Mucosa of descending colon (tissue), 3 donors: ENCODE data around the gene SUN3. TPM values are rescaled to one million over a fixed set of nuclear protein-coding genes. Genes with fewer than 3 reads are reported as not detected.
"Not testable (repeated sequence)": the region's sequence is repeated elsewhere in the genome, so short reads cannot be mapped to it uniquely, and the experiment has no call there.

Source experiments
- ATAC-seq: fragments of 200-7000 bp; cut with Tn5 transposase; one replicate; pipeline ENCODE4 v1.9.1; 2020; ENCODE audit warnings: mild to moderate bottlenecking, moderate library complexity
- DNase-seq, 3 donors: peaks; one replicate each; pipeline ENCODE4 v3.0.0-alpha.2; 2020
- H3K36me3 ChIP-seq: fragments of 200-600 bp; one replicate; pipeline ENCODE4 v1.8.0; 2021; ENCODE audit warnings: low read depth, mild to moderate bottlenecking
- H3K4me1 ChIP-seq: fragments of 200-600 bp; one replicate; pipeline ENCODE4 v1.8.0; 2021; ENCODE audit warnings: low read depth, mild to moderate bottlenecking
- H3K4me3 ChIP-seq: fragments of 200-600 bp; one replicate; pipeline ENCODE4 v1.8.0; 2021; ENCODE audit warnings: mild to moderate bottlenecking
- H3K9me3 ChIP-seq: fragments of 200-600 bp; one replicate; pipeline ENCODE4 v1.8.0; 2021; ENCODE audit warnings: mild to moderate bottlenecking
- CTCF ChIP-seq: fragments of 200-600 bp; IDR thresholded peaks from one replicate; pipeline ENCODE4 v1.8.0; 2022; ENCODE audit warnings: antibody characterized with exemption, mild to moderate bottlenecking
- intact Hi-C, 2 donors: fragments of 100-400 bp; cut with DNase I in 1 of 2; cut with micrococcal nuclease in 1 of 2; formaldehyde crosslinking; loops; one replicate each; pipeline versions ENCODE4 v1.11.0 to v1.11.1; 2022; cut with DNase I, micrococcal nuclease
- total RNA-seq, 3 donors: library from RNA; stranded (reverse); fragmentation: NEBNext Ultra II Directional in 2 of 3; extraction: Animal tissue kit (Norgen Biotek cat#: 25700) in 2 of 3; gene quantifications; one replicate each; pipeline versions ENCODE4 v1.2.1 to v1.2.4, GENCODE V29; 2021 to 2023
- donor health status: DM: no; HTN: no; CAD: no; lungs with moderate emphysema.
- donor health status: DM: no; HTN: no; CAD: no.
- donor health status: DM: no; HTN: yes; CAD: no.

Gene SUN3
- total RNA-seq, 3 donors from 2014 or later, result 0.31 TPM; not detected in 2

GRCh38 chr7:47988496-47989386 lies 40.2 kb downstream of the SUN3 start:
- no peak for DNase-seq

GRCh38 chr7:47982610-47983009 lies 46.3 kb downstream of the SUN3 start:
- peaks cover 9% of the 10 kb centered on the region for H3K4me1 ChIP-seq
- H3K9me3 ChIP-seq, result no peaks in the 10 kb centered on the region
- DNase-seq (no peak), ATAC-seq (no peak)
- TF ChIP-seq CTCF, result no peak
- no peaks in the 10 kb centered on the region for H3K36me3 ChIP-seq
- H3K4me3 ChIP-seq, result no peak overlapping the region
- intact Hi-C loops, result no loop called here

More at GRCh38 chr7:47988496-47989386, 40.2 kb downstream of the SUN3 start:
- no peak for TF ChIP-seq CTCF
- no peak for ATAC-seq
- H3K9me3 ChIP-seq, result no peaks in the 10 kb centered on the region
- no peaks in the 10 kb centered on the region for H3K4me1 ChIP-seq
- intact Hi-C loops, result no loop called here
- H3K4me3 ChIP-seq, result no peak overlapping the region
- no peaks in the 10 kb centered on the region for H3K36me3 ChIP-seq

- intact Hi-C loops, H3K9me3 ChIP-seq, H3K36me3 ChIP-seq, H3K4me3 ChIP-seq, ATAC-seq, H3K4me1 ChIP-seq, DNase-seq: not testable (repeated sequence)
Observed at GRCh38 chr7:47980648-47981047, 48.3 kb downstream of the SUN3 start.

- peaks cover 4% of the 10 kb centered on the region for H3K36me3 ChIP-seq
- DNase-seq, result no peak
Observed at GRCh38 chr7:47979832-47980181, 49.1 kb downstream of the SUN3 start.

GRCh38 chr7:47979145-47979831 lies 49.6 kb downstream of the SUN3 start, which contains the start of gene HUS1:
Gene HUS1 (minus strand): TSS chr7:47979615. CDS start chr7:47979519, 96 bp downstream.
- Histone ChIP-seq H3K4me3 (peak within 1 kb of the TSS; percentile 39), H3K36me3 (peaks cover 4% of the 10 kb centered on the region), H3K4me1 (peaks cover 9% of the 10 kb centered on the region), H3K9me3 (no peaks in the 10 kb centered on the region)
- peak; percentile 93 to 96 (median 94) for DNase-seq
- TF ChIP-seq CTCF, result no peak
- intact Hi-C loops, result no loop called here
- ATAC-seq, result peak; percentile 100

More at GRCh38 chr7:47979832-47980181, 49.1 kb downstream of the SUN3 start:
- ATAC-seq, result no peak
- Histone ChIP-seq H3K4me3 (no peak overlapping the region), H3K9me3 (no peaks in the 10 kb centered on the region), H3K4me1 (peaks cover 9% of the 10 kb centered on the region)
- intact Hi-C loops, result no loop called here
- TF ChIP-seq CTCF, result no peak

- H3K4me3 ChIP-seq, result peak overlapping the region; percentile 39
- TF ChIP-seq CTCF, result no peak
- DNase-seq, result no peak
- intact Hi-C loops, result no loop called here
- no peak for ATAC-seq
- H3K4me1 ChIP-seq, result peaks cover 9% of the 10 kb centered on the region
- H3K9me3 ChIP-seq, result no peaks in the 10 kb centered on the region
- H3K36me3 ChIP-seq, result peaks cover 4% of the 10 kb centered on the region
Observed at GRCh38 chr7:47978790-47979144, 50.1 kb downstream of the SUN3 start.
